ENCODE results near the gene CH25H.
"Not testable (repeated sequence)": the region's sequence is repeated elsewhere in the genome, so short reads cannot be mapped to it uniquely, and the experiment has no call there.

The CH25H gene

GRCh38 chr10:89189211-89189734, 17.8 kb downstream of the CH25H start:
- no peak for DNase-seq

GRCh38 chr10:89185658-89186057, 21.5 kb downstream of the CH25H start:
- DNase-seq: peak; percentile 82

- DNase-seq: no peak
Observed at GRCh38 chr10:89184638-89185037, 22.5 kb downstream of the CH25H start.

GRCh38 chr10:89183571-89183970, 23.5 kb downstream of the CH25H start:
- no peak for DNase-seq

GRCh38 chr10:89182894-89183293, 24.2 kb downstream of the CH25H start:
- no peak for DNase-seq

GRCh38 chr10:89175816-89176215, 31.3 kb downstream of the CH25H start:
- no peak for DNase-seq

- no peak for DNase-seq
Observed at GRCh38 chr10:89173075-89173474, 34.0 kb downstream of the CH25H start.

- DNase-seq: no peak
Observed at GRCh38 chr10:89171996-89172395, 35.1 kb downstream of the CH25H start.

- no peak for DNase-seq
Observed at GRCh38 chr10:89171263-89171872, 35.7 kb downstream of the CH25H start.

- DNase-seq: not testable (repeated sequence)
Observed at GRCh38 chr10:89168354-89168900, 38.7 kb downstream of the CH25H start.

GRCh38 chr10:89167915-89168314, 39.2 kb downstream of the CH25H start:
- DNase-seq: no peak

- no peak for DNase-seq
Observed at GRCh38 chr10:89165923-89166322, 41.2 kb downstream of the CH25H start.

- no peak for DNase-seq
Observed at GRCh38 chr10:89164920-89165319, 42.2 kb downstream of the CH25H start.

GRCh38 chr10:89164080-89164479, 43.0 kb downstream of the CH25H start:
- DNase-seq: no peak

- no peak for DNase-seq
Observed at GRCh38 chr10:89163265-89163995, 43.7 kb downstream of the CH25H start.

- DNase-seq: no peak
Observed at GRCh38 chr10:89162596-89162995, 44.5 kb downstream of the CH25H start.

GRCh38 chr10:89160339-89160738, 46.8 kb downstream of the CH25H start:
- DNase-seq: no peak

GRCh38 chr10:89159761-89160160, 47.4 kb downstream of the CH25H start:
- DNase-seq: no peak

- no peak for DNase-seq
Observed at GRCh38 chr10:89159316-89159715, 47.8 kb downstream of the CH25H start.

GRCh38 chr10:89158446-89158845, 48.7 kb downstream of the CH25H start:
- DNase-seq: no peak

- no peak for DNase-seq
Observed at GRCh38 chr10:89156161-89156835, 50.8 kb downstream of the CH25H start.

Data from NCI-H510A treated with DMSO at 0.1 percent for 48 hours (cell line).